Placental pericyte (primary cell): ENCODE results near the gene TJAP1. TPM values are rescaled to one million over a fixed set of nuclear protein-coding genes. Genes with fewer than 3 reads are reported as not detected.

ENCODE experiments used
- small RNA-seq: library from RNA; depleted of rRNA; stranded (forward); fragments of <200 nt; gene quantifications from one replicate; pipeline ENCODE3, GENCODE V24; 2012; ENCODE audit warnings: low replicate concordance
- total RNA-seq: library from RNA; depleted of rRNA; stranded (reverse); fragments of >200 nt; gene quantifications from 2 replicates; pipeline ENCODE4 v1.2.3, GENCODE V29; 2012

Gene TJAP1
- total RNA-seq, result 19.2 and 19.3 TPM in 2 replicates

GRCh38 chr6:43477235-43478007, at the start of gene TJAP1:
Gene TJAP1 (plus strand): TSS chr6:43477570. CDS start chr6:43499002, 21,432 bp downstream.

DNA sequence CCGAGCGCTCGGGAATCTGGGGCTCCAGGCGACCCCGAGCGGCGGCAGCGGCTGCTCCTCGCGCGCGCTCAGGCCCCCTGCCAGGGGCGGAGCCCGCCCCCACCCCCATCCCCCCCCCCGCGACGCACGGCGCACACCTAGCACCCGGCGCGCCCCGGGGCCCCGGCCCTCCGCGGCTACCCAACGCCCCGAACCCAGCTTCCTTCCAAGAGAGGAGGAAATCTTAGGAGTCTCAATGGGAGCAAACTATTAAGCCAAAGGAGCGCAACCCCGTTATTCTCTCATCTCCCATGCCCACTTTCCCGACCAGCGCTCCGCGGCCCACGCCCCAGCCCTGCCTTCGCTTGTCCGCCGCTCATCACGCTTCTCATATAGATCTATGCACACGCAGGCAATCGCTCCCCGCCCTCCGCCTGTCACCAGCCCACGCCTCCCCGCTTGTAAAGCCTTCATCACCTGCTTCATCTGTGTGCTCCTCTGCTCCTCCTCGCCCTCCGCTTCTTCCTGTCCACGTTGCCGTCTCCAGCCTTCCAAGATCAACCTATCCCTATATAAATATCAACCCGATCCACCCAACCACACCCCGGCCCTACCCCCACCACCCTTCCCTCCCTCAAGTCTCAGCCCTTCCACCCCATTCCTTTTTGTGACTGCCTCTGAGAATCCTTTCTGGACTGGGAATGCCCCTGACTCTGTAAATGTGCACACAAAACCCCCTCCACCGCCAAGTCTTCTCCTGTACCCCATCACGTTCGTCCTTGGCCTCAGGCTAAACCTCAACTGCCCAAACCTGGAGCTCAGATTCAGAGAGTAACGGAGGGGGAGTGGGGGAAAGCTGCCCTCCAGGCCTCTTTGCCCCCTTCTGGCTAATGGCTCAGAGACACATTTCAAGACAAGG, 21.6 kb upstream of the TJAP1 start, which contains the start of gene DLK2:
Gene DLK2 (minus strand): TSS at position 18 of the 898 bp plus-strand sequence. CDS start 723 bp downstream, outside the sequence.

DNA sequence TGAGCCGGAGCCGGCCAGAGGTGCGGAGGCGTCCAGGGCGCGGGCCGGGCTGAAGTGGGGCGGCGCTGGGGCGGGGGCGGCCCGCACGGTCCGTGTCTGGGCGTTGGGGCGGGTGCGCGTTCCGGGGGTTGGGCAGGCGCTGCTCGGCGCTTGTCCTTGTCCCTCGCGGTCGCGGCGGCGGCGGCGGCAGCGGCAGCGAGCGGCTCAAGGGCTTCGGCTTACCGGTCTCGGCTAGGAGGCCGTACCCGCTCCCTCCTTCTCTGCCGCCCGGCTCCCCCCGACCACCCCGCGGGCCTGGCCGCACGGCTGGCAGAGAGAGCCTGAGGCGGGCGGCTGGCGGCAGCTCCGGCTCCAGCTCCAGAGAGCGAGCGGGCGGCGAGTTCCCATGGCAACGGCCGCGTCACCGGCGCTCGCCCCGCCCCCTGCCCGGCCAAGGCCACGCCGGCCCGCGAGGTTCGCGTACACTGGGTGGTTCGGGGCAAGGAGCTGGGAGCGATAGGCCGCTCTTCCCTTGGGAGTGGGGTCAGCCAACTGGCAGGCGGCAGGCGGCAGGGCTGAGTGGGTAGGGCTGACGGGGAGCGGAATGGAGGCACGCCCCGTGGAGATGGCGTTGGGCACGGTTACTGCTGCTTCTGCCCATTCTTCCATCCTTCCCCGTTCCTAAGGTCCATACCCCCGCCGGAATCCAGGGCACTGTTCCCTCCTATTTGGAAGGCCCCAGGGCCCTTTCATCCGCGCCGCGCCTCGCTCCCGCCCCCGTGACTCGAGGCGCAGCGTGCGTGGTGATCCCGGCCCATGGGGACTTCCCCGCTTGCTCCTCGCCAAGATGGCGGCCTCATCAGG, 32.8 kb downstream of the TJAP1 start, which contains the start of gene LRRC73:
Gene LRRC73 (minus strand): TSS at position 363 of the 843 bp plus-strand sequence. CDS start 561 bp downstream, outside the sequence.

DNA sequence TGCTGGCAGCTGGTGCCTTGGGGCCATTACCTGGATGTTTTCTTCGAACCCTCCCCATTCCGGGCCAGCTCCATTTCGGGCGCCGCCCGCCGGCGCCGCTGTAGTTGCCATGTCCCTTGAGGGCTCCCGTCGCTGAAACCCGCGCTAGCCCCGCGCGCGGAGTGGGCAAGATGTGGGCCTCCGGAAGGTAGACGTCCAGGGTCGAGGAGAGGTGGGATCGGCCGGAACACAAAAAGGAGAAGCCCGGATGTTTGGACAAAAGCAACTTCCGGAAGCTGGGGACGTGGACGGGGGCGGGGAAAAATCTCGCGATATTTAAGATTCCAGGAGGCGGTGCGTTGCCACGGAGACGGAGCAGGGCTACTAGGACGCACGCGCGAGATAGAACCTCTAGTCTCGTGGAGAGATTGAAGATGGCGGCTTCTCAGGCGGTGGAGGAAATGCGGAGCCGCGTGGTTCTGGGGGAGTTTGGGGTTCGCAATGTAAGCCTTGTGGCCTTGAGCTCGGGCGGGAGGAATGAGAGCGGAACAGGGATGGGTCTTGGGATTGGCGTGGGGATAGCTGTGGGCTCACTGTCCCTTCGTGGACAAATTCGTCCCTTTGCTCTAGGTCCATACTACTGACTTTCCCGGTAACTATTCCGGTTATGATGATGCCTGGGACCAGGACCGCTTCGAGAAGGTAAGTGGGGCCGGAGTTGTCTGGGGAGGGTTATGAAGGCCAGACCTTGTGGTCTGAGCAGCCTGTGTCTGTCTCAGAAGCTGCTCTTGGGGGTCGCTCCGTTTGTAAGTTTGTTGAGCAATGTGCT, 39.5 kb downstream of the TJAP1 start, which contains the start of the genes POLR1C and YIPF3:
Gene POLR1C (plus strand): TSS at position 393 of the 808 bp plus-strand sequence. CDS start 21 bp downstream, at position 414.
Gene YIPF3 (minus strand): TSS at position 230 of the 808 bp plus-strand sequence. CDS start 119 bp downstream, at position 111.

Small RNA genes lying within 50 kb of the gene (small RNA-seq; reads per million reads assigned to genes)
- gene MIR6780B (not detected), gene RF00426 (not detected), gene RNU6-1113P (not detected)

Other genes with a start within 250 kb of the TJAP1 start
- 33.1 and 43.1 TPM in 2 replicates for gene DNPH1, start 248.1 kb upstream of the TJAP1 start, total RNA-seq
- gene TTBK1, start 234.1 kb upstream of the TJAP1 start, total RNA-seq, result not detected in 2 replicates
- not detected in 2 replicates for gene SLC22A7, start 179.3 kb upstream of the TJAP1 start, total RNA-seq
- not detected in 2 replicates for gene CRIP3, start 168.7 kb upstream of the TJAP1 start, total RNA-seq
- gene ZNF318, start 107.9 kb upstream of the TJAP1 start, total RNA-seq, result 9.2 and 15.3 TPM in 2 replicates
- 34.5 and 43.3 TPM in 2 replicates for gene ABCC10, start 50.0 kb upstream of the TJAP1 start, total RNA-seq
- 0.44 and 0.57 TPM in 2 replicates for gene DLK2, start 22.0 kb upstream of the TJAP1 start, total RNA-seq
- 0.57 and 0.66 TPM in 2 replicates for gene LRRC73, start 32.8 kb downstream of the TJAP1 start, total RNA-seq
- 110 and 115 TPM in 2 replicates for gene YIPF3, start 39.4 kb downstream of the TJAP1 start, total RNA-seq
- 30.9 and 36.4 TPM in 2 replicates for gene POLR1C, start 39.5 kb downstream of the TJAP1 start, total RNA-seq
- gene XPO5, start 98.5 kb downstream of the TJAP1 start, total RNA-seq, result 46.8 and 55.6 TPM in 2 replicates
- 10.7 and 27.8 TPM in 2 replicates for gene POLH, start 98.6 kb downstream of the TJAP1 start, total RNA-seq
- gene GTPBP2, start 151.7 kb downstream of the TJAP1 start, total RNA-seq, result 70.0 and 173 TPM in 2 replicates
- gene MAD2L1BP, start 158.3 kb downstream of the TJAP1 start, total RNA-seq, result 24.3 and 32.4 TPM in 2 replicates
- gene RSPH9, start 167.5 kb downstream of the TJAP1 start, total RNA-seq, result 0.43 and 0.66 TPM in 2 replicates
- 44.2 and 54.3 TPM in 2 replicates for gene MRPS18A, start 210.2 kb downstream of the TJAP1 start, total RNA-seq